H1 (cell line): ENCODE measurements around the gene C1orf116. TPM values are rescaled to one million over a fixed set of nuclear protein-coding genes. Genes with fewer than 3 reads are reported as not detected.

Source experiments
- CTCF ChIA-PET: fragments of 300-600 bp; sonication (Branson Sonifier 250); formaldehyde crosslinking; loops from one replicate; lab custom pipeline; 2021; ENCODE audit not compliant: partially characterized antibody; lab: Charles Lee
- POLR2A ChIA-PET: fragments of 300-600 bp; sonication (Branson Sonifier 250); formaldehyde crosslinking; loops from one replicate; lab custom pipeline; 2021; ENCODE audit warnings: inconsistent platforms; ENCODE audit not compliant: partially characterized antibody; lab: Charles Lee
- DNase-seq, 2 experiments: peaks; one replicate each; pipeline versions ENCODE4 v3.0.0 to v3.0.0-alpha.2; 2010 to 2022; ENCODE audit warnings: low spot score in 2 of 2, low read depth in 1 of 2, mixed read lengths in 1 of 2
- FAIRE-seq: peaks from 2 replicates; lab custom pipeline; 2011; peaks lifted over from hg19 to GRCh38; lab: Jason Lieb, UNC
- H2AFZ ChIP-seq: 2 replicates; pipeline ENCODE4 v1.8.1; 2012; ENCODE audit warnings: low read length, inconsistent platforms
- H2AK5ac ChIP-seq: 2 replicates; pipeline ENCODE4 v1.6.1; 2013; ENCODE audit warnings: low read depth, low read length
- H2BK120ac ChIP-seq: replicated peaks from 2 replicates; pipeline ENCODE3; 2013; ENCODE audit warnings: low read depth, low read length, inconsistent platforms
- H2BK12ac ChIP-seq: 2 replicates; pipeline ENCODE4 v1.6.1; 2013; ENCODE audit warnings: low read depth, low read length
- H2BK15ac ChIP-seq: 2 replicates; pipeline ENCODE4 v1.6.1; 2013; ENCODE audit warnings: low read length
- H2BK20ac ChIP-seq: 2 replicates; pipeline ENCODE4 v1.6.1; 2013; ENCODE audit warnings: low read length
- H2BK5ac ChIP-seq: 2 replicates; pipeline ENCODE4 v1.6.1; 2013; ENCODE audit warnings: low read depth, low read length
- H3K14ac ChIP-seq: 2 replicates; pipeline ENCODE4 v1.6.1; 2013; ENCODE audit warnings: inconsistent platforms; ENCODE audit not compliant: insufficient read length
- H3K18ac ChIP-seq: 2 replicates; pipeline ENCODE4 v1.6.1; 2013; ENCODE audit warnings: low read length; ENCODE audit errors: extremely low read depth
- H3K23ac ChIP-seq: 2 replicates; pipeline ENCODE4 v1.6.1; 2013; ENCODE audit warnings: inconsistent platforms; ENCODE audit not compliant: insufficient read length
- H3K23me2 ChIP-seq: 2 replicates; pipeline ENCODE4 v1.6.1; 2013; ENCODE audit warnings: low read depth, low read length
- H3K27ac ChIP-seq: 2 replicates; pipeline ENCODE4 v1.6.1; 2011; ENCODE audit warnings: low read depth, low read length, inconsistent platforms
- H3K27me3 ChIP-seq, 4 experiments: replicated peaks in 1 of 4; 1 replicate in 1 of 4; 2 replicates in 3 of 4; pipeline versions ENCODE4 v1.6.1 to v1.8.1; 2011 to 2013; ENCODE audit warnings: low read length in 3 of 4, mild to moderate bottlenecking in 3 of 4, inconsistent platforms in 2 of 4, mixed read lengths in 2 of 4, moderate library complexity in 1 of 4; ENCODE audit not compliant: control insufficient read depth in 3 of 4, insufficient read depth in 3 of 4; ENCODE audit errors: extremely low read depth in 1 of 4
- H3K36me3 ChIP-seq, 4 experiments: 2 replicates each; pipeline versions ENCODE4 v1.6.1 to v1.8.1; 2011 to 2013; ENCODE audit warnings: mild to moderate bottlenecking in 4 of 4, low read length in 3 of 4, moderate library complexity in 2 of 4, control low read depth in 1 of 4, inconsistent platforms in 1 of 4; ENCODE audit not compliant: insufficient read depth in 4 of 4, control insufficient read depth in 2 of 4
- H3K4ac ChIP-seq: replicated peaks from 2 replicates; pipeline ENCODE3; 2013; ENCODE audit warnings: low read length, low read depth, mixed read lengths, inconsistent platforms; ENCODE audit not compliant: insufficient read length
- H3K4me1 ChIP-seq, 4 experiments: replicated peaks in 1 of 4; 1 replicate in 1 of 4; 2 replicates in 3 of 4; pipeline versions ENCODE4 v1.6.1 to v1.8.1; 2011 to 2013; ENCODE audit warnings: low read length in 3 of 4, inconsistent platforms in 2 of 4, mixed read lengths in 1 of 4; ENCODE audit not compliant: insufficient read depth in 4 of 4, control insufficient read depth in 3 of 4
- H3K4me2 ChIP-seq, 2 experiments: 2 replicates each; pipeline versions ENCODE4 v1.6.1 to v1.8.1; 2011 to 2013; ENCODE audit warnings: low read depth in 2 of 2, low read length in 2 of 2, control low read depth in 1 of 2, inconsistent platforms in 1 of 2, mild to moderate bottlenecking in 1 of 2; ENCODE audit not compliant: insufficient read depth in 1 of 2
- H3K4me3 ChIP-seq, 4 experiments: fragments of 200-600, 300-600 bp in 1 of 4; sonication (generic), shearing (Covaris generic), sonication (Bioruptor Twin) in 1 of 4; 2 replicates each; pipeline versions ENCODE4 v1.5.1 to v1.8.1; 2011 to 2016; ENCODE audit warnings: low read length in 4 of 4, low read depth in 3 of 4, control low read depth in 2 of 4, inconsistent platforms in 2 of 4, mild to moderate bottlenecking in 2 of 4, mixed read lengths in 1 of 4, moderate library complexity in 1 of 4; ENCODE audit not compliant: insufficient read depth in 2 of 4; ENCODE audit errors: extremely low read depth in 1 of 4
- H3K56ac ChIP-seq: replicated peaks from 2 replicates; pipeline ENCODE3; 2013; ENCODE audit warnings: low read depth, mild to moderate bottlenecking, mixed read lengths, low read length, inconsistent platforms; ENCODE audit not compliant: insufficient read length
- H3K79me1 ChIP-seq: 2 replicates; pipeline ENCODE4 v1.6.1; 2013; ENCODE audit warnings: low read depth, low read length, control low read depth
- H3K79me2 ChIP-seq, 2 experiments: 2 replicates each; pipeline versions ENCODE4 v1.6.1 to v1.8.1; 2012 to 2013; ENCODE audit warnings: low read length in 2 of 2, mild to moderate bottlenecking in 2 of 2, inconsistent platforms in 1 of 2; ENCODE audit not compliant: insufficient read depth in 2 of 2, control insufficient read depth in 1 of 2
- H3K9ac ChIP-seq, 4 experiments: replicated peaks in 1 of 4; 1 replicate in 1 of 4; 2 replicates in 3 of 4; pipeline versions ENCODE4 v1.6.1 to v1.8.1; 2011 to 2013; ENCODE audit warnings: low read depth in 3 of 4, low read length in 3 of 4, control low read depth in 2 of 4, mild to moderate bottlenecking in 2 of 4, moderate library complexity in 2 of 4, inconsistent platforms in 1 of 4; ENCODE audit errors: extremely low read depth in 1 of 4
- H3K9me3 ChIP-seq, 2 experiments: 2 replicates each; pipeline versions ENCODE4 v1.6.1 to v1.8.1; 2012 to 2013; ENCODE audit warnings: mild to moderate bottlenecking in 2 of 2, moderate library complexity in 2 of 2, control low read depth in 1 of 2, inconsistent platforms in 1 of 2, low read depth in 1 of 2, low read length in 1 of 2, mixed read lengths in 1 of 2; ENCODE audit not compliant: insufficient read depth in 2 of 2
- H4K20me1 ChIP-seq, 2 experiments: replicated peaks in 1 of 2; 2 replicates each; pipeline versions ENCODE3 to v1.8.1; 2011 to 2013; ENCODE audit warnings: inconsistent platforms in 2 of 2, low read length in 2 of 2, mild to moderate bottlenecking in 1 of 2; ENCODE audit not compliant: insufficient read depth in 2 of 2, control insufficient read depth in 1 of 2
- H4K5ac ChIP-seq: 2 replicates; pipeline ENCODE4 v1.6.1; 2013; ENCODE audit warnings: low read length, low read depth, mixed read lengths, inconsistent platforms; ENCODE audit not compliant: insufficient read length
- H4K8ac ChIP-seq: 2 replicates; pipeline ENCODE4 v1.8.0; 2013; ENCODE audit warnings: mild to moderate bottlenecking, moderate library complexity, low read length, inconsistent platforms; ENCODE audit not compliant: insufficient read depth; ENCODE audit errors: extremely low read depth
- H4K91ac ChIP-seq: replicated peaks from 2 replicates; pipeline ENCODE3; 2013; ENCODE audit warnings: low read length, mixed read lengths, inconsistent platforms; ENCODE audit not compliant: insufficient read length
- CHD2 ChIP-seq: IDR thresholded peaks from 2 replicates; pipeline ENCODE4 v1.6.1; 2012; ENCODE audit warnings: low read length, improper control_type of control experiment
- FOSL1 ChIP-seq: IDR thresholded peaks from 2 replicates; pipeline ENCODE4 v1.6.1; 2011; ENCODE audit warnings: mild to moderate bottlenecking, low read depth, low read length, moderate library complexity; ENCODE audit not compliant: insufficient read depth
- GABPA ChIP-seq: IDR thresholded peaks from 2 replicates; pipeline ENCODE4 v1.6.1; 2011; ENCODE audit warnings: mild to moderate bottlenecking, low read length, moderate library complexity, borderline replicate concordance; ENCODE audit not compliant: insufficient read depth
- JUN ChIP-seq: IDR thresholded peaks from 2 replicates; pipeline ENCODE4 v1.6.1; 2011; ENCODE audit warnings: low read depth, mild to moderate bottlenecking, improper control_type of control experiment, low read length
- KDM5A ChIP-seq: fragments of 200-600 bp; IDR thresholded peaks from 2 replicates; pipeline ENCODE4 v1.7.1; 2012; ENCODE audit warnings: mild to moderate bottlenecking, low read length, inconsistent platforms, mixed read lengths
- MAX ChIP-seq: IDR thresholded peaks from 2 replicates; pipeline ENCODE4 v1.6.1; 2012; ENCODE audit warnings: inconsistent platforms
- NRF1 ChIP-seq: IDR thresholded peaks from 2 replicates; pipeline ENCODE4 v1.6.1; 2011; ENCODE audit warnings: mild to moderate bottlenecking, low read depth, low read length, improper control_type of control experiment
- RFX5 ChIP-seq: IDR thresholded peaks from 2 replicates; pipeline ENCODE4 v1.6.1; 2011; ENCODE audit warnings: low read depth, low read length, improper control_type of control experiment, borderline replicate concordance
- RXRA ChIP-seq: IDR thresholded peaks from 2 replicates; pipeline ENCODE4 v1.6.1; 2011; ENCODE audit warnings: low read depth, mild to moderate bottlenecking, low read length, moderate library complexity; ENCODE audit not compliant: insufficient read depth
- SRF ChIP-seq: IDR thresholded peaks from 2 replicates; pipeline ENCODE4 v1.6.1; 2011; ENCODE audit warnings: mild to moderate bottlenecking, low read depth, low read length, moderate library complexity
- TBP ChIP-seq: IDR thresholded peaks from 2 replicates; pipeline ENCODE4 v1.6.1; 2011; ENCODE audit warnings: low read depth, low read length, improper control_type of control experiment
- WGBS, 2 experiments: shearing (Covaris generic) in 1 of 2; methylation state at CpG; one replicate each; pipeline versions ENCODE4 v1.1.6 to v1.1.7; 2013 to 2015; ENCODE audit warnings: low lambda C conversion rate in 2 of 2, mixed read lengths in 2 of 2, inconsistent platforms in 1 of 2, low coverage in 1 of 2, missing lambda C conversion rate in 1 of 2; ENCODE audit not compliant: insufficient replicate concordance in 2 of 2, insufficient coverage in 1 of 2, insufficient read length in 1 of 2; ENCODE audit errors: extremely low coverage in 1 of 2, missing lambda C conversion rate in 1 of 2; 5-methylcytosine and 5-hydroxymethylcytosine counted together
- polyA plus RNA-seq, 7 experiments: library from polyadenylated mRNA; depleted of rRNA in 3 of 7; stranded (reverse) in 5 of 7; unstranded in 2 of 7; fragments of >200 nt in 5 of 7; fragments of 200-250 nt in 2 of 7; gene quantifications; 1 replicate in 5 of 7; 2 replicates in 1 of 7; 4 replicates in 1 of 7; pipeline versions ENCODE4 v1.2.1 to v1.2.3, GENCODE V29; 2011 to 2013; ENCODE audit warnings: missing spikeins in 2 of 7, mixed read lengths in 2 of 7
- total RNA-seq: library from RNA; stranded (reverse); fragmentation: NEBNext Ultra II Directional; extraction: Animal tissue kit (Norgen Biotek cat#: 25700); gene quantifications from 2 replicates; pipeline ENCODE4 v1.2.1, GENCODE V29; 2021
- TF ChIP-seq, protein P1 (sequence below): IDR thresholded peaks from 2 replicates; pipeline ENCODE4 v1.6.1; 2012; ENCODE audit warnings: low read length, inconsistent platforms

C1orf116 gene
- total and polyA plus RNA-seq, 2 of the 8 experiments (the other 6 are each of a cell fraction or from before 2014, with no cell fraction given) = 2.2 to 3.9 TPM

GRCh38 chr1:207048041-207048440 is 15.5 kb upstream of the C1orf116 start:
- Histone ChIP-seq H3K4me1 (peaks cover 0 to 8% (median 2%) of the 10 kb centered on the region in 4 experiments; a peak in 4 of 7 replicates), H3K79me2 (peaks cover 3 to 61% of the 10 kb centered on the region in 2 experiments; a peak in 3 of 4 replicates), H3K4me2 (no peak overlapping the region), H3K23ac (no peak overlapping the region), H3K9me3 (no peaks in the 10 kb centered on the region), H3K18ac (no peak overlapping the region), H3K79me1 (no peaks in the 10 kb centered on the region; the same call in 1 of the 2 replicates), H4K20me1 (peaks cover 11 to 12% of the 10 kb centered on the region in 2 experiments), H4K8ac (no peak overlapping the region), H2BK5ac (no peak overlapping the region), H3K36me3 (peaks cover 9 to 30% (median 10%) of the 10 kb centered on the region in 4 experiments), H2BK20ac (no peak overlapping the region), H3K9ac (no peak overlapping the region), H3K27ac (no peak overlapping the region), H2BK15ac (no peak overlapping the region), H3K14ac (no peak overlapping the region), H2BK12ac (no peak overlapping the region), H2AFZ (no peak overlapping the region), H3K23me2 (no peaks in the 10 kb centered on the region; the same call in 1 of the 2 replicates), H4K5ac (no peak overlapping the region), H3K27me3 (no peaks in the 10 kb centered on the region), H4K91ac (no peak overlapping the region), H3K56ac (no peak overlapping the region), H2BK120ac (no peak overlapping the region), H3K4me3 (no peak overlapping the region), H3K4ac (no peak overlapping the region), H2AK5ac (no peak overlapping the region)
- DNase-seq = no peak
- ChIA-PET CTCF (interaction anchor here (1.2 to 4.2 kb wide), 6 partner anchors 8 to 21 kb away, joined by 3 to 40 read pairs (median 7); partner anchors contain the start of gene C1orf116), POLR2A (interaction anchor here (1.7 kb wide), 1 partner anchor 15 kb away, joined by 5 read pairs; the partner anchor contains the start of gene C1orf116)
- FAIRE-seq = no peak
- WGBS, 2 experiments = 87% methylated on average over 6 of the region's 6 CpGs; no CpG with 5 or more reads in 1 of the 2 experiments
- no peak for TF ChIP-seq MAX
- TF ChIP-seq CHD2 = no peak
- TF ChIP-seq, protein P1, sequence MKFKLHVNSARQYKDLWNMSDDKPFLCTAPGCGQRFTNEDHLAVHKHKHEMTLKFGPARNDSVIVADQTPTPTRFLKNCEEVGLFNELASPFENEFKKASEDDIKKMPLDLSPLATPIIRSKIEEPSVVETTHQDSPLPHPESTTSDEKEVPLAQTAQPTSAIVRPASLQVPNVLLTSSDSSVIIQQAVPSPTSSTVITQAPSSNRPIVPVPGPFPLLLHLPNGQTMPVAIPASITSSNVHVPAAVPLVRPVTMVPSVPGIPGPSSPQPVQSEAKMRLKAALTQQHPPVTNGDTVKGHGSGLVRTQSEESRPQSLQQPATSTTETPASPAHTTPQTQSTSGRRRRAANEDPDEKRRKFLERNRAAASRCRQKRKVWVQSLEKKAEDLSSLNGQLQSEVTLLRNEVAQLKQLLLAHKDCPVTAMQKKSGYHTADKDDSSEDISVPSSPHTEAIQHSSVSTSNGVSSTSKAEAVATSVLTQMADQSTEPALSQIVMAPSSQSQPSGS = no peak
- TF ChIP-seq KDM5A = no peak
- TF ChIP-seq RFX5 = no peak
- TF ChIP-seq GABPA = no peak
- no peak for TF ChIP-seq FOSL1
- no peak for TF ChIP-seq TBP
- TF ChIP-seq RXRA = no peak
- TF ChIP-seq SRF = no peak
- TF ChIP-seq JUN = no peak
- TF ChIP-seq NRF1 = no peak
